Tibial artery (tissue), 4 donors: ENCODE results near the gene CELSR3.

ENCODE experiments used
- DNase-seq, 2 donors: peaks; one replicate each; pipeline ENCODE4 v3.0.0-alpha.2; 2019
- H3K27ac ChIP-seq, 2 donors: fragments of 200-600 bp; sonication (generic) in 1 of 2; 1 replicate in 1 of 2; 2 replicates in 1 of 2; pipeline ENCODE4 v1.5.1; 2018 to 2019; ENCODE audit warnings: mild to moderate bottlenecking in 1 of 2
- H3K27me3 ChIP-seq, 2 donors: fragments of 200-600 bp; sonication (generic) in 1 of 2; one replicate each; pipeline versions ENCODE4 v1.5.1 to v1.6.0; 2016 to 2019
- H3K36me3 ChIP-seq, 3 donors: fragments of 200-600 bp; sonication (generic) in 2 of 3; one replicate each; pipeline ENCODE4 v1.5.1; 2016 to 2019; ENCODE audit warnings: mild to moderate bottlenecking in 2 of 3
- H3K4me1 ChIP-seq, 4 donors: fragments of 200-600 bp; sonication (generic) in 2 of 4; 1 replicate in 3 of 4; 2 replicates in 1 of 4; pipeline ENCODE4 v1.5.1; 2016 to 2019
- H3K4me3 ChIP-seq, 2 donors: fragments of 200-600 bp; sonication (generic) in 1 of 2; 1 replicate in 1 of 2; 2 replicates in 1 of 2; pipeline ENCODE4 v1.5.1; 2018 to 2019; ENCODE audit warnings: mild to moderate bottlenecking in 2 of 2
- H3K9me3 ChIP-seq, 3 donors: fragments of 200-600 bp; sonication (generic) in 1 of 3; one replicate each; pipeline ENCODE4 v1.5.1; 2016 to 2019
- intact Hi-C: fragments of 100-400 bp; cut with DNase I; formaldehyde crosslinking; loops from one replicate; pipeline ENCODE4 v1.15.0; 2023; ENCODE audit warnings: low total_unique reads
- TF ChIP-seq, protein P1 (sequence below), 2 experiments: fragments of 200-600 bp in 1 of 2; fragments of 450-650 bp in 1 of 2; IDR thresholded peaks; one replicate each; pipeline ENCODE4 v1.5.1; 2017 to 2019; ENCODE audit warnings: antibody characterized with exemption in 2 of 2, mild to moderate bottlenecking in 1 of 2, moderate library complexity in 1 of 2

CELSR3 gene

DNA sequence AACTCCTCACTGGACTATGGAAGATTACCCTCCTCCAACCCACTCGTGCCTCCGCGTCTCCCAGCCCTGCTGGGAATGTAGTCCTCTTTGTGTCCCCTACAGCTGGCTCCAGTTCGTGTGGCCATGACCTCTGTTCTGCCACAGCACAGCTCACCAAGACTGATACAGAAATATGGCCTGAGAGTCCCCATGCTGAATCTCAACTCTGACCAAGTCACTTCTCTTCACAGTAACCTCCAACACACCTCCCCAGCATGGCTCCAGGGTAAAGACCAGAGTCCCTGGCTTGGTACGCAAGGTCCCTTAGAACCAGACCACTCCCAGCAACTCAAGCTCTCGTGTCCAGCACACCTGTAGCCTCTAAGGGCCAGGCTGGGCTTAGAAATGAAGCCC lies 65.3 kb downstream of the CELSR3 start:
- peaks cover 7 to 72% (median 65%) of the 10 kb centered on the region in 4 donors for H3K4me1 ChIP-seq

DNA sequence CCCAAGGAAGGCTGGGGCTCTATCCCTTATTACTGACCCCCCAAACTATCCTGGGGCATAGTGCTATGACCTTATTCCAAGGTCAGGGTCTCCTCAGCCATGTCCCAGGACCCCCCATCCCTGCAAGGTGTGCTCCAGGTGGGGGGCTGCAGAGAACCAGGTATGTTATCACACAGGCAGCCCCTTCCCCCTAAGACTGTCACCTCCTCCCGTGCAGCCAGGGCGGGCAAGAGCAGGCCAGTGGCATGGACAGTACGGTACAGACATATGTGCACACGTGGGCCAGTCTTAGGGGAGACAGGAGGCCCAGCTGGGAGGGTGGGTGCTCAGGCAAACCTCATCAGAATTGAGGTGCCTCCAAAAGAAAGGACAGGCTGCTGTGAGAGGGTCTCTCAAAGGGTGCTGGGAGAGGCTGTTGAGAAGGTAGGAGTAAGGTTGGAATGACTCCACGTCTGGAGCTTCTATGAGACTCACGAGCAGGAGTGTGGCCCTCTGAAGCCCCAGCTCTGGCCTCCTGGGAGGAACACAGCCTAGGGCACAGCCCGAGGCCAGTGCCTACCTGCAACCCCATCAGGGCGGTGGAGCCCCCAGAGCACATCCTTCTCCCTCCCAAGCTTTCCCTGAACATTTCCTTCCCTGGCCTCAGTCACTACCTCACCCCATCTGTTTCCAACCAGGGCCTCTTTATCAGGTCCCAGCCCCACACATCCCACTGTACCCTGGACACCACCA lies 65.8 kb downstream of the CELSR3 start:
- intact Hi-C loops: no loop called here
- Histone ChIP-seq H3K27ac (peak overlapping the region; percentile 84 to 90), H3K36me3 (peaks cover 29 to 34% (median 30%) of the 10 kb centered on the region in 3 donors)

More for the DNA sequence above, 65.3 kb downstream of the CELSR3 start:
- H3K27ac ChIP-seq: peak overlapping the region; percentile 84 to 90
- peaks cover 35 to 39% (median 36%) of the 10 kb centered on the region in 3 donors for H3K36me3 ChIP-seq
- H3K4me3 ChIP-seq: no peak overlapping the region
- DNase-seq: no peak
- no peaks in the 10 kb centered on the region for H3K9me3 ChIP-seq
- TF ChIP-seq, protein P1, sequence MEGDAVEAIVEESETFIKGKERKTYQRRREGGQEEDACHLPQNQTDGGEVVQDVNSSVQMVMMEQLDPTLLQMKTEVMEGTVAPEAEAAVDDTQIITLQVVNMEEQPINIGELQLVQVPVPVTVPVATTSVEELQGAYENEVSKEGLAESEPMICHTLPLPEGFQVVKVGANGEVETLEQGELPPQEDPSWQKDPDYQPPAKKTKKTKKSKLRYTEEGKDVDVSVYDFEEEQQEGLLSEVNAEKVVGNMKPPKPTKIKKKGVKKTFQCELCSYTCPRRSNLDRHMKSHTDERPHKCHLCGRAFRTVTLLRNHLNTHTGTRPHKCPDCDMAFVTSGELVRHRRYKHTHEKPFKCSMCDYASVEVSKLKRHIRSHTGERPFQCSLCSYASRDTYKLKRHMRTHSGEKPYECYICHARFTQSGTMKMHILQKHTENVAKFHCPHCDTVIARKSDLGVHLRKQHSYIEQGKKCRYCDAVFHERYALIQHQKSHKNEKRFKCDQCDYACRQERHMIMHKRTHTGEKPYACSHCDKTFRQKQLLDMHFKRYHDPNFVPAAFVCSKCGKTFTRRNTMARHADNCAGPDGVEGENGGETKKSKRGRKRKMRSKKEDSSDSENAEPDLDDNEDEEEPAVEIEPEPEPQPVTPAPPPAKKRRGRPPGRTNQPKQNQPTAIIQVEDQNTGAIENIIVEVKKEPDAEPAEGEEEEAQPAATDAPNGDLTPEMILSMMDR (IDR thresholded peaks at IDR 0.05): no peak
- intact Hi-C loops: no loop called here
- H3K27me3 ChIP-seq: peaks cover 0 to 6% of the 10 kb centered on the region in 2 donors

DNA sequence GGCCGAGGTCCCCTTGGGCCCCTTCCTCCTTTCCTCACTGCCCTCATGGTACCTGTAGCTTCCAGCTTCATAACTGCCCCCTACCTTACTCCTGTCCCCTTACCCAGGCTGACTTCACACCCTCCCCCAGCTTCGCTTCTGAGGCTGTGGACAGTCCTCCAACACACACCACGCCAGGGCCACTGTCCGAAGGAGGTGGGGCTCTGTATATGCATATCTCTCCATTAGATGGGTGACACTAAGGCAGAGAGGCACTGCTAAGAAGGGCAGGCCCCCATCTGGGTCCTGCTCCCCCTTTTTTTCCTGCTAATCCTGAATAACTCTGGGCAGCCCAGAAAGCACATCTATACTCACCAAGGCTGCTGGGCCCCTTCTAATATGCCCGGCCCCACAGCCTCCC lies 66.5 kb downstream of the CELSR3 start:
- no peak for DNase-seq
- H3K27ac ChIP-seq: peak overlapping the region; percentile 84 to 90
- H3K4me1 ChIP-seq: peaks cover 7 to 71% (median 65%) of the 10 kb centered on the region in 4 donors

More for the DNA sequence above, 65.8 kb downstream of the CELSR3 start:
- no peak for DNase-seq
- Histone ChIP-seq H3K4me3 (no peak overlapping the region), H3K9me3 (no peaks in the 10 kb centered on the region), H3K4me1 (peaks cover 7 to 72% (median 65%) of the 10 kb centered on the region in 4 donors), H3K27me3 (peaks cover 0 to 6% of the 10 kb centered on the region in 2 donors)
- TF ChIP-seq, protein P1 (IDR thresholded peaks at IDR 0.05): no peak

DNA sequence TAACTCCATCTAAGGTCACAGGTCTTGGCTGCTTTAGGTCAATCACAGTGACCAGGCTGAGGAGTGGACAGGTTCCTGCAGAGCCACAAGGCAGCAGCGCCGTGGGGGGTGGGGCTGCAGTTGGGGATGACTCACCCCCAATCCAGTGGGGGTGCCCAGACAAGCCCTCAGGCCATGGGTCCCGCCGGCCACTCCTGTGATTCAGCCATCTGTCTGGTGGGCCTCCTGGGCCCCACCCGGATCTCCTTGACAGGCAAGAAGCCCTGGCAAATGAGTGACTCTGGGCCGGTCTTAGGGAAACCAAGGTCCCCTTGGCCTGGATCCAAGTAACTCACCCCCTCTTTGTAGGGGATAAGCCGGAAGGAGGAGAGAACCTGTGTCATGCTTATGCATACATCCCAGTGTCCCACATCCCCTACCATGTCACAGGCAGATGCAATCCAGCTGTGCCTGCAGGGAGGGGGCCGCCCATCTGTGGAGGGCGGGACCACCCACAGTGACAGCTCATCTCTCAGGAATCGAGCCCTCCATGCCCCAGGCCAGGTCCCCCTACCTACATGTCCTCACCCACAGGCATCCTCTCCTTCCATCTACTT lies 67.1 kb downstream of the CELSR3 start:
- Histone ChIP-seq H3K36me3 (peaks cover 17 to 22% (median 22%) of the 10 kb centered on the region in 3 donors), H3K27me3 (peaks cover 0 to 6% of the 10 kb centered on the region in 2 donors), H3K9me3 (no peaks in the 10 kb centered on the region), H3K4me3 (peak overlapping the region; percentile 43 to 55), H3K4me1 (peaks cover 7 to 66% (median 60%) of the 10 kb centered on the region in 4 donors), H3K27ac (peak overlapping the region; percentile 84 to 90)
- peak in 1 of 2 donors; percentile 84 for DNase-seq
- TF ChIP-seq, protein P1 (IDR thresholded peaks at IDR 0.05): no peak
- intact Hi-C loops: no loop called here

More for the DNA sequence above, 66.5 kb downstream of the CELSR3 start:
- H3K9me3 ChIP-seq: no peaks in the 10 kb centered on the region
- intact Hi-C loops: no loop called here
- no peak overlapping the region for H3K4me3 ChIP-seq
- H3K36me3 ChIP-seq: peaks cover 22 to 27% (median 23%) of the 10 kb centered on the region in 3 donors
- TF ChIP-seq, protein P1 (IDR thresholded peaks at IDR 0.05): no peak
- peaks cover 0 to 6% of the 10 kb centered on the region in 2 donors for H3K27me3 ChIP-seq

DNA sequence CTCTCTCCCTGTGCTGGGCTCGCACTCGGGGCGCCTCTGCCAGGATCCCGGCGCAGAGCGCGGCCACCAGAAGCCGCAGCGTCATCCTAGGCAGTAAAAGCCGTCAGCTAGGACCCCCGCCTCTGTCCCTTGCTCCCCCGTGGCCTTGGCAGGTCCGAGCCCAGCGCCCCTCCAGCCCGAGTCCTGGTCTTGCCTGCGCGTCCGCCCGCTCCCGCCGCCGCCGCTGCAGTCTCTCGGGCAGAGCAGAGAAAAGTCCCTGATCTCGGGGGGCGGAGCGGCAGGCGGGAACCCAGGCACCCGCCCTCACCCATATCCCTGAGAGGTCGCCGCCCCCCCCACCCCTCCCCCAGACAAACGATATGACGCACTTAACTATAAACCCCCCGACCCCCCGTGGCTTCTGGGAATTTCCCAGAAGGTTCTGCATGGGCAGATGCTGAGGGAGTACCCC lies 67.6 kb downstream of the CELSR3 start, which contains the start of gene COL7A1:
Gene COL7A1, minus strand, starts transcription at position 255 of the 451 bp plus-strand sequence. Its CDS starts 170 bp downstream, at position 85.
- Histone ChIP-seq H3K4me1 (peaks cover 7 to 60% (median 55%) of the 10 kb centered on the region in 4 donors), H3K9me3 (no peaks in the 10 kb centered on the region), H3K4me3 (peak within 1 kb of the TSS; percentile 43 to 55), H3K36me3 (peaks cover 12 to 22% (median 16%) of the 10 kb centered on the region in 3 donors), H3K27ac (peak within 1 kb of the TSS; percentile 84 to 90), H3K27me3 (peaks cover 0 to 6% of the 10 kb centered on the region in 2 donors)
- TF ChIP-seq, protein P1 (IDR thresholded peaks at IDR 0.05): no peak
- DNase-seq: no peak
- intact Hi-C loops: no loop called here
